NCI-H345 treated with DMSO at 0.1 percent for 48 hours (cell line): ENCODE data around the gene UGT2B28.
"Not testable (repeated sequence)": the region's sequence is repeated elsewhere in the genome, so short reads cannot be mapped to it uniquely, and the experiment has no call there.

Source experiments
- DNase-seq: peaks from one replicate; lab custom pipeline; 2025; ENCODE audit not compliant: unreplicated experiment; lab: John Stamatoyannopoulos, UW

UGT2B28 gene

DNA sequence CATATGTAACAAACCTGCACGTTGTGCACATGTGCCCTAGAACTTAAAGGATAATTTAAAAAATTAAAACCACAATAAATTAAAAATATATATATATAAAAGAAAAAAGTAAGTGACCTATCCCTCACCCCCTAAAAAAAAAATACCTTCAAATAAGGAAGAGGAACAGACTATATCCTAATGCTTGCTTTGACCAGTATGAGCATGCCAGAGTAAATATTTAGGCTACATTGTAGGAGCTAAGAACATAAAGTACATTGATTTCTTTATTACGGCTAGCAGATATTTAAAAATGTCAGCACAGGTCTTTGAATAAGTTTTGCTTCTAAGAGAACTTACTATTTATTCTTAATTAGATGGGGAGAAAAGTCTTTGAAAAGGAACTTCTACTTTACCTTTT, 62.8 kb downstream of the UGT2B28 start:
- not testable (repeated sequence) for DNase-seq

DNA sequence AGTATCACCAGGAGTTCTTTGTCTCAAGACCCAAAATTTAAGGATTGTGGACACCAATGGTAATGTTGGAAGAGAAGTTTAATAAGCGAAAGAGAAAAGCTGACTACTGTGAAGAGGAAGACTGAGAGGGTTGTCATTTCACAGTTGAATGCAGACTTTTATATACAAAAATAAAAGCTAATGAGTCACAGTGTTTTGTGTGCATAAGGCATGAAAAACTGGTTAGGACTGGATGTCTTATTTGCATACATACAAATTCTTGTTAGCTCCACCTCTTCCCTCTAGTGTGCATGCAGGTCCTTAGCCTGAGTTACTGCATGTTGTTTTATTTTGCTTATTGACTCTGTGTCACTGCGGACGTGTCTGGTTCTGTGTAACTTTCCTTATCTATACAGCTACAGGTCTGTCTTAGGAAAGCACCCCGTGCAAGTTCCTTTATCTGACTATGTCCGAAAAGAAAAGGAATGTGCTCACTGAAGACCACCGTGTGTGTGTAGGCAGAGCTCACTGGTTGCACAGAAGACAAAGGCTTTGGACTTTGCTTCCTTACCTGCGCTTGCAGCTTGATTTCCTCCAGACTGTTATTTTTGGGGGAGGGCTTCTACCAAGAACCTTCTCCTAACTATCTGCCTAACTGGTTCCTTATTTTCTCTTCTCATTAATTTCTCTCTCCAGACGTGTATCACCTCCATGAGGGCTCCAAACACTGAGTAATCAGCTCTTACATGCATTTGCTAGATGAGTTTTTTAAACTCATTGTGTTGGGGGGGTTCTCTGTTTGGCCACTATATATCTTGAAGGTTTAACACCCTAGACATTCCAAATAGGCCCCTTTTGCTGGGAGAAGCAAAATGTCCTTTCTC, 63.5 kb downstream of the UGT2B28 start:
- DNase-seq: not testable (repeated sequence)
